ENCODE results near the gene RPL19. TPM values are rescaled to one million over a fixed set of nuclear protein-coding genes. Genes with fewer than 3 reads are reported as not detected.

The RPL19 gene
- 1,000 to 10,000 TPM; 1,879 to 2,308 (median 2,025) TPM for polyA plus RNA-seq (ENCODE audit: insufficient read length in 3 of 3)
- long read RNA-seq, donor 1, transcript RPL19-206 (3 exons, 402 nt) = minor isoform, 7 of 1,328 reads
- long read RNA-seq, donor 1, transcript RPL19-201 (6 exons, 737 nt) = major isoform, 759 of 1,328 reads
- long read RNA-seq, donor 1, partial matches to known transcripts = 529 of 1,328 reads
- long read RNA-seq, donor 1, other reads (novel, unspliced or antisense) = 26 of 1,328 reads
- long read RNA-seq, donor 2, transcript RPL19-201 (6 exons, 737 nt) = major isoform, 710 of 1,258 reads
- long read RNA-seq, donor 2, partial matches to known transcripts = 507 of 1,258 reads
- long read RNA-seq, donor 2, other reads (novel, unspliced or antisense) = 34 of 1,258 reads
- long read RNA-seq, donor 3, transcript RPL19-201 (6 exons, 737 nt) = major isoform, 1,537 of 2,273 reads
- long read RNA-seq, donor 3, transcript RPL19-204 (6 exons, 690 nt) = minor isoform, 6 of 2,273 reads
- long read RNA-seq, donor 3, transcript RPL19-206 (3 exons, 402 nt) = minor isoform, 12 of 2,273 reads
- long read RNA-seq, donor 3, transcript RPL19-203 (6 exons, 1,051 nt) = minor isoform, 5 of 2,273 reads
- long read RNA-seq, donor 3, partial matches to known transcripts = 626 of 2,273 reads
- long read RNA-seq, donor 3, other reads (novel, unspliced or antisense) = 86 of 2,273 reads
- long read RNA-seq, donor 4, transcript RPL19-201 (6 exons, 737 nt) = major isoform, 933 of 1,431 reads
- long read RNA-seq, donor 4, partial matches to known transcripts = 454 of 1,431 reads
- long read RNA-seq, donor 4, other reads (novel, unspliced or antisense) = 34 of 1,431 reads
- long read RNA-seq, donor 5 = 0 reads
- long read RNA-seq, donor 6, transcript RPL19-204 (6 exons, 690 nt) = minor isoform, 9 of 1,424 reads
- long read RNA-seq, donor 6, transcript RPL19-201 (6 exons, 737 nt) = major isoform, 840 of 1,424 reads
- long read RNA-seq, donor 6, partial matches to known transcripts = 520 of 1,424 reads
- long read RNA-seq, donor 6, other reads (novel, unspliced or antisense) = 49 of 1,424 reads
- long read RNA-seq, donor 7, transcript RPL19-204 (6 exons, 690 nt) = minor isoform, 7 of 2,195 reads
- long read RNA-seq, donor 7, transcript RPL19-206 (3 exons, 402 nt) = minor isoform, 5 of 2,195 reads
- long read RNA-seq, donor 7, transcript RPL19-201 (6 exons, 737 nt) = major isoform, 1,405 of 2,195 reads
- long read RNA-seq, donor 7, partial matches to known transcripts = 711 of 2,195 reads
- long read RNA-seq, donor 7, other reads (novel, unspliced or antisense) = 63 of 2,195 reads
- long read RNA-seq, donor 8 = 0 reads
- long read RNA-seq, donor 9, transcript RPL19-201 (6 exons, 737 nt) = major isoform, 891 of 1,435 reads
- long read RNA-seq, donor 9, partial matches to known transcripts = 482 of 1,435 reads
- long read RNA-seq, donor 9, other reads (novel, unspliced or antisense) = 49 of 1,435 reads
- long read RNA-seq, donor 10, transcript RPL19-204 (6 exons, 690 nt) = minor isoform, 8 of 1,940 reads
- long read RNA-seq, donor 10, transcript RPL19-201 (6 exons, 737 nt) = major isoform, 1,173 of 1,940 reads
- long read RNA-seq, donor 10, partial matches to known transcripts = 693 of 1,940 reads
- long read RNA-seq, donor 10, other reads (novel, unspliced or antisense) = 57 of 1,940 reads
- long read RNA-seq, donor 11, transcript RPL19-201 (6 exons, 737 nt) = major isoform, 641 of 966 reads
- long read RNA-seq, donor 11, transcript RPL19-203 (6 exons, 1,051 nt) = minor isoform, 5 of 966 reads
- long read RNA-seq, donor 11, partial matches to known transcripts = 289 of 966 reads
- long read RNA-seq, donor 11, other reads (novel, unspliced or antisense) = 26 of 966 reads
- long read RNA-seq, donor 12, transcript RPL19-201 (6 exons, 737 nt) = major isoform, 450 of 783 reads
- long read RNA-seq, donor 12, partial matches to known transcripts = 313 of 783 reads
- long read RNA-seq, donor 12, other reads (novel, unspliced or antisense) = 13 of 783 reads
- long read RNA-seq, donor 13 = 0 reads
- long read RNA-seq, donor 14, transcript RPL19-201 (6 exons, 737 nt) = major isoform, 992 of 1,546 reads
- long read RNA-seq, donor 14, transcript RPL19-204 (6 exons, 690 nt) = minor isoform, 6 of 1,546 reads
- long read RNA-seq, donor 14, partial matches to known transcripts = 501 of 1,546 reads
- long read RNA-seq, donor 14, other reads (novel, unspliced or antisense) = 44 of 1,546 reads
- long read RNA-seq, donor 15, transcript RPL19-201 (6 exons, 737 nt) = major isoform, 475 of 680 reads
- long read RNA-seq, donor 15, partial matches to known transcripts = 186 of 680 reads
- long read RNA-seq, donor 15, other reads (novel, unspliced or antisense) = 14 of 680 reads
- long read RNA-seq, donor 16, transcript RPL19-201 (6 exons, 737 nt) = major isoform, 2,142 of 3,323 reads
- long read RNA-seq, donor 16, transcript RPL19-206 (3 exons, 402 nt) = minor isoform, 9 of 3,323 reads
- long read RNA-seq, donor 16, transcript RPL19-203 (6 exons, 1,051 nt) = minor isoform, 6 of 3,323 reads
- long read RNA-seq, donor 16, transcript RPL19-204 (6 exons, 690 nt) = minor isoform, 10 of 3,323 reads
- long read RNA-seq, donor 16, partial matches to known transcripts = 1,021 of 3,323 reads
- long read RNA-seq, donor 16, other reads (novel, unspliced or antisense) = 131 of 3,323 reads

DNA sequence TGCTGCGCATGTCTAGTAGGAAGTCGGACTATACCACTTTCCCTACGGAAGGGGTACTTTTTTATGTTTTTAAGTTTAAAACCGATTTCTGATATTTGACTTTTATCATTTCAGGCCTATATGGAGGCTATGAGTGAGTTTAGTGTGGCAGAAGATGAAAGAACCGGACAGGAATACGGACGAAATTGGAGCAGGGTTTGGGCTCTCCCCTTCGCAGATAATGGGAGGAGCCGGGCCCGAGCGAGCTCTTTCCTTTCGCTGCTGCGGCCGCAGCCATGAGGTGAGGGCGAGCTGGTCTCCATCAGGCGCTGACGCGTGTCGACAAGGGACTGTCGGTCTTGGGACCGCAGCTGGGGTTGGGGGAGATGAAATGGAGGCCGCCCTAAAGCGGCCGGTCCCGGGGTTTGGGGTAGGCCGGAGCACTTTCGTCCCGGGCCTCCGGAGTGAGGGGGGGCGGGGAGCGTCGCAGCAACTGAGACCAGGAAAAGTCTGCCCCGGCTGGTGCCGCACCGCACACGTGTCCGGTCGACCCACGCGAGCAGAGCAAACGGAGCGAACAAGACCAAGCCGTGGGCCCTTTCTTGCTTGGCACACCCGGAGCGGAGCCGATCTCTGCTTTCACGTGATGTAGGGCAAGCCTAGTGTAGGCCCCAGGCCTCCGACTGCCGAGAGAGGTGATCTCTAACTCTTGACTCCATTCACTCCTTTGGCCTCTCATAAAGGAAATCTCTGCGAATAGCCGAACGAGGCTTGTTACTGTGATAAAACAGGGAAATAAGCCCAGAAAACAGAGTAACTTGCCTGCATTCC lies at the start of gene RPL19:
Gene RPL19 (plus strand): TSS at position 214 of the 810 bp plus-strand sequence. CDS start 62 bp downstream, at position 276.
- peak in 3 of 11 donors; percentile 72 to 94 (median 92) for DNase-seq (ENCODE audit: extremely low read depth in 1 of 11, low read depth in 9 of 11, low spot score in 4 of 11)

DNA sequence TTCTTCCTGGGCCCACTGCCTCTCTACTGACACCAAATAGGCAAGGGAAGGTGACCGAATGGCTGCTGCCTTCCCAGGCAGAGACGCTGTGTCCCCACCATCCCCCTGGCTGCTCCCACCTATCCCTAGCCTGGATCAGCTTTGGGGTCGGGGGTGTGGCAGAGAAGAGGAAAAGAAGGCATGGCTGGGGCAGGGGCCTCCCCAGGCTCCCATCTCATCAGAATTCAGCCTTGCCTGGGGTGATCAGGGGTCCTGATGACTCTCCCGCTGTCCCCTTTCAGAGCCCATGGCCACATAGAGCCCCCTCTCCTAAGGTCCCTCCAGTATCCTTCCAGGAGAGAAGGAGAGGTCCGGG lies 49.3 kb upstream of the RPL19 start:
- no peak for DNase-seq (ENCODE audit: extremely low read depth in 1 of 11, low read depth in 9 of 11, low spot score in 4 of 11)

DNA sequence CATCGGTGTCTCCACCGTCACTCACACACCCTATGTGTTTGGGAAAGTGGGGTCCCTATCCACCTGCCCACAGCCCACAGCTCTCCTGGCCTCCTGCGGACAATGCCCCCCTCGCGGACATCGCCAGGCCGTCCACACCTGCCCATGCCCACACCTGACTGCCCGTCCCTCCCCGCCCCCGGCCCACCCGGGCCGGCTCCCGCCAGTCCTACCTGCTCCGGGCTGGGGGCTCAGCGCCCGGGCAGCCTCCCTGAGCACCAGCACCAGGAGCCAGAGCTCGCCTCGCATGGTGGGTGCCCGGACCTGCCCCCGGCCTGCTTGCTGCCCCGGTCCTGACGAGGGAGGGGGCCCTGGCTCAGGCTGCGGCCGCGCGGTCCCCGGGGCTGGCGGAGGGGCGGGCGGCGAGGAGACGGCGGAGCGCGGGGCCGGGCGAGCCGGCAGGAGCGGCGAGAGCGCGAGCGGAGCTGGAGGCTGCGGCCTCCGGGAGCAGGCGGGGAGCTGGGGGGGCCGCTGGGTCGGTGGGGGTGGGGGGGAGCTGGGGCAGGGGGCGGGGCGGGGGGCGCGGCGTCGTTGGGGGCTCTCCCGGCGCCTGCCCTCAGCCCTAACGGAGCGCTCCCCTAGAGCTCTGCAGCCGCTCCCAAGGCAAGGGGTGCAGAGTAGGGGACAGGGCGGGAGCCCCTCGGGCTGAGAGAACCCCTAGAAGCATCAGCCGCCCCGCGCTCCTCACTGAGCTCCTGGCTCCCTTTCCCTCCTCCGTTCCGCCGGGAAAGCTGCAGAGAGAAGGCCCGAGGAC lies 48.7 kb upstream of the RPL19 start, which contains the start of gene PLXDC1:
Gene PLXDC1 (minus strand): TSS at position 488 of the 793 bp plus-strand sequence. CDS start 200 bp downstream, at position 288.
- no peak for DNase-seq (ENCODE audit: extremely low read depth in 1 of 11, low read depth in 9 of 11, low spot score in 4 of 11)

DNA sequence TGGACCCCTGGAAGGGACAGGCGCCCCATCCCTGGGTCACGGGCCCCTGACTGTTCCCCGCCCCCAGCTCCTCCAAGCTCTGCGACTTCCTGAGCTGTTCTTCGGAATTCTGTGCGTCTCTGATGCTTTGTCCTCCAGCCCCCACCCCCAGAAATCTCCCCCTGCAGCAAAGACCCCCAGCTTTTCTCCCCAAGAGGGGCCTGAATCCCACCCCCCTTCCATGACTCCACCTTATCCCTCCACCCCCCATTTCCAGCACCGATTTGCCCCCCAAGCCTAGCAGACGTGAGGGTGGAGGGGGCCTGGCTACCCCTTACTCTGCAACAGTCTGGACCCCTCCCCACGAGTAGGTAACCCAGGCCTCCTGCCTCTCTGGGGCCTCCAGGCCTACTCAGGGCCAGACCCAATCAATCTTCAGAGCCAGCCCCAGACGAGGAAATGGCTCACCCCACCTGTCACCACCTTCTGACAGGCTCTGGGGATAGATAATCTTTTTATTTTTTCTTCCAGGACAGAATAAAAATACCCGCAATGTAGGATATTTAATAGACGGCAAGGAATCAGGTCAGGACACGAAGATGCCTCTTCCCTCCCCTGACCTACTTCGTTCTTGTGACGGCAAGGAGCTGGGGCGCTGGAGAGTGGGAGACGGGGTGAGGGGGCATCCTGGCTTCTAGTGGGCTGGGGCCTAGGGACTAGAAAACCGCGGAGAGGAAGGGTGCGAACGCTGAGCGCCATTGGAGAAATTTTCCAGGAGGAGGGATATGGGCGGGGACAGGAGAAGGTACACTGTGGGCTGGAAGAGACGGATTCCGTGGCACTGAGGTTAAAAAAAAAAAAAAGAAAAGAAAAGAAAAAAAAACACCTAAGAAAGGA lies 47.9 kb upstream of the RPL19 start:
- DNase-seq (ENCODE audit: extremely low read depth in 1 of 11, low read depth in 9 of 11, low spot score in 4 of 11) = no peak

DNA sequence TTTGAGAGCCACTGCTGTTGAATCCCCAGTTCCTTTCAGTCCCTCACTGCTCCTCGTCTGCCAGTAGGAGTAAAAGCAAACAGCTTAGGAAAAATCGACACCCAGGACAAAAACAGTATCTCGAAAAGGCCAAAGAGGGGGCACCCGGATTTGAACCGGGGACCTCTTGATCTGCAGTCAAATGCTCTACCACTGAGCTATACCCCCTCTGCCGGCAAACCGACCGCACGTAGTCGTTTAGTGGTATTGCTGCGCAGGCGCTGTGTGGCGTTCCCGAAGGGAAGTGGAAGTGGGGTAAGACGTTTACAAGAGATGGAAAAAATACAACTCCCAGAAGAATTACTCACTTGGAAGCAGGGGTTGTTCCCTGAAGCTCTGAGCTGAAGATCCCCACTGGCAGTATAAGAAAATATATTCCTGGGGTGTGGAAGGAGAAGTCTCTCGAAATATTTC lies 46.5 kb upstream of the RPL19 start:
- DNase-seq (ENCODE audit: extremely low read depth in 1 of 11, low read depth in 9 of 11, low spot score in 4 of 11) = peak; percentile 81 to 90 (median 86)

DNA sequence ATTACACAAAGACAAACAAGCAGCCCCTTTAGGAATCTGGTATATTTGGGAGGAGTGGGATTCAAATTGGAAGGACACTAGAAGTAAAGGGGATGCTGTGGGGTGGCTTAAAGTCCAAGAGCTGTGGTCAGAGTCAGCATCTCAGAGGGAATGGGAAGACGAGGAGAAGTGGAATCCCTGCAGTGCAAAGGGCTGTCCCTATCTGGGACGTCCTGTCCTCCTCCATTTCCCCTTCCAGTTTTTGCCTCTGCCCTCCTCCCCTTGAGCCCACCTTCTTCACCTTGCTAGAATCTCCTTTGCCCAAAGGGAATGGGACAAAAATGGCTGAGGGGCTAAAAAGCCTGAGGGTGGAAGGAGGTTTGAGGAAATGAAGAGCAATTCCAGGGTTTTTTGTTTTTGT lies 44.4 kb upstream of the RPL19 start:
- no peak for DNase-seq (ENCODE audit: extremely low read depth in 1 of 11, low read depth in 9 of 11, low spot score in 4 of 11)

DNA sequence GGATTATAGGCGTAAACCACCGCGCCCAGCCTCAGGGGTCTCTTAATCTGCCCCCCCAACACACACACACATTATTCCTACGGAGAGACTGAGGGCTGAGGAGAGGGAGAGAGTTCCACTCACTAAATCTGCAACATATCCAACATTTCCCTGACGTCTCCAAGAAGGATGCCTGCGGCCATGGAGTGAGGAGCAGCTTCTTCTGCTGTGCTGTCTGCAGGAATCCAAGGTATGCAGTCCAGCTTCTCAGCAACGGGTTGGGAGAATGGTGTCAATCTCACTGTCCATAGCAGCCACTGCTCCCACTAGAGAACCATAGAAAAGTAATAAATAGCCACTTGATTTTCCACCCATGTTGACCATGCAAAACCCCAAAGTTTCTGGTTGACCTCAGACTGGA lies 43.6 kb upstream of the RPL19 start:
- DNase-seq (ENCODE audit: extremely low read depth in 1 of 11, low read depth in 9 of 11, low spot score in 4 of 11) = no peak

DNA sequence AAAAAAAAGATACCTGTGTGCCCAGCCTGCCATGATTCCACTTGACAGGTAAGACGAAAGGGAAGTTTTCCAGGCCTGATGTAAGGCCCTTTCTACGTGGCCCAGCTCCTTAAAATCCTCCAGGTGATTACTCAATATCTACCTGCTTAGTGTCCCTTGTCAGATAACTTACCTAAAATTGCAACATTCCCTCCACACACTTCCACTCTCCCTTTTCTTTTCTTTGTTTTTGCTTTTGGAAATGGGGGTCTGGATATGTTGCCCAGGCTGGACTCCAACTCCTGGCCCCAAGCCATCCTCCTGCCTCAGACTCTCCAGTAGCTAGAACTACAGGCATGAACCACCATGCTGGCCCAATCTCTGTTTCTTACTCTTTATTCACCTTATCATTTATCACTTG lies 41.5 kb upstream of the RPL19 start:
- no peak for DNase-seq (ENCODE audit: extremely low read depth in 1 of 11, low read depth in 9 of 11, low spot score in 4 of 11)

DNA sequence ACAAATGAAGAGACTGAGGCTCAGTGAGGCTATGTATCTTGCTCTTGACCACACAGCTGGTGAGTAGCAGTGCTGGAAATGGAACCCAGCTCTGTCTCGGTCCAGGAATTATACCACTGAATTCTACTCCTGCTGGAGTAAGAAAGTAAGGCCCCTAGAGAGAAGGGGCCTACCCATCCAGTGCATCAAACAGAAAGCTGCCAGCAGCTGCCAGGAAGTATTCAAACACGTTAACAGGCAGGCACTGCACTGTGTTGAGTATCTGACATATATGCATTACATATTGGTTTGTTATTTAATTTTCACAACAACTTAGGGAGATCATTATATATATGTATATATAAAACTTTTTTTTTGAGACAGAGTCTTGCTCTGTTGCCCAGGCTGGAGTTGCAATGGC lies 38.1 kb upstream of the RPL19 start:
- DNase-seq (ENCODE audit: extremely low read depth in 1 of 11, low read depth in 9 of 11, low spot score in 4 of 11) = no peak

DNA sequence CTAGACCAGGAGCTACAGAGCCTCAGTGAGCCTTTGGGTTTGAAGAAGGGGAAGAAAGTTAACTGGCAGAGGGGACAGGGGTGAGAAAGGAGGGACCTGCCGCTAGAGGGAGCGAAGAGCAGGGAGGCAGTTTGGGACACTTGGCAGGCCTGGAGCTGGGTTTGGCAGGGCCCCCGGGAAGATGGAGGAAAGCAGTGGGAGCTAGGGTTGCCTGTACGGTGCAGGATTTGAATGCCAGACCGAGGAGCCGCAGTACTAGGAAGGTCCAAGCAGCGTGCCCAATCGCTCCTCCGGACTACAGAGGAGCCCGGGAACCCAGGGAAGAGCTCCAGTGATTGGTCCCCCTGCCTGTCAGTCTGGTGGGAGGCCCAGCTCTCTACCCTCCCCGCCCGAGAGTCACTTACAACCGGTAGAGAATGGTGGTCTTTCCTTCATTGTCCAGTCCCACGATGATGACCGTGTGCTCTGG lies 35.4 kb upstream of the RPL19 start:
- peak; percentile 69 to 89 (median 84) for DNase-seq (ENCODE audit: extremely low read depth in 1 of 11, low read depth in 9 of 11, low spot score in 4 of 11)

DNA sequence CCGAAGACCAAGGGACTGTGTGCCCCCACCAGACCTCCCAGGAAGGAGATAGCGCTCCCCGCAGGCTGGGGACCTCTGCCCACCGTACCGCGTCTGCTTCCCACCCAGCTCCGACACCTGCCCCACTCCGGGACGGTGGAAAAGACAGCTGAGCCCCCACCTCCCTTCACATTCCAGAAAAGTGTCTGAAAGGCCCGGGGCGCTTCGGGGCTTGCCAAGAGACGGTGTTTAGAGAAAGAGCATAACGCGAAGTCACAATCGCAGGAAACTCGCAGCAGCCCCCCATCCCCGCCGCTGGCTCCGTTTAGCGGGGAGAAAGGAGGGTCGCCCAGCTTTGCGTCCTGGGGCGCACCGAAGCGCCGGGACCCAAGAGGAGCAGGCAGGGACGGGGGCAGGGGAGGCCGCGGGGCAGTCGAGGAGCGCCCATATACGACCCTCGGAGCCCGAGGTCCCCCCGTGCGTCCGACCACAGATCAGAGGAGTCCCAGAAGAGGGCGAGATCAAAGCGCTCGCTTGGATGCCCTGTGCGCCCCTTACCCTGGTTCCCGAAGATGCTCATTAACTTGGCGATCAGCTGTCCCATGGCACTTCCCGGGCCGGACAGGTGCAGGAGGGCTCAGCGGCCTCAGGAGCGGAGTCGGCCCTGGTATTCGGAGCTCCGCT lies 34.8 kb upstream of the RPL19 start:
- no peak for DNase-seq (ENCODE audit: extremely low read depth in 1 of 11, low read depth in 9 of 11, low spot score in 4 of 11)

DNA sequence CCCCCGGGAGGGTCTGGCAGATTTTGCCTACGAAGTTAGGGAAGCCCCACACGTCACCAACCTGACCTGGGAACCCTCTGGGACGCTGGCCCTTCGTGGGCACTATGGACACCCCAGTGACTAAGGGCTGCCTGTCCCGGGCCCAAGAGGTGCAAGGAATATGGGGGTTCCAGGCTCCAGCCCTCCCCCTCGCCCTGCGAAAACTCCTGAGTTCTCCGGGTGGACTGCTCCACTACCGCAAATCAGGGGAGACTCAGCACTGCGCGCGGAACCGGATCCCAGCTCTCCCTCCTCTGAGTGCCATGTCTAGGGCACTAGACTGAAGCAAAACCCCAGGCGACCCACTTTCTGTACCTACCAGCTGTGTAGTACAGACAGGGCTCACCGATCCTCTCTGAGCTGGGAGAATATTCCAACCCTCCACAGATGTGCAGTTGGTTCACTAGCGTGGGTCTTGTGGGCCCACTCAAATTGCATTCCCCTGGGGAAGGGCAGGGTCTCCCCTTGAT lies 34.2 kb upstream of the RPL19 start, which contains the start of gene ARL5C:
Gene ARL5C (minus strand): TSS at position 321 of the 509 bp plus-strand sequence. CDS start 401 bp downstream, outside the sequence.
- DNase-seq (ENCODE audit: extremely low read depth in 1 of 11, low read depth in 9 of 11, low spot score in 4 of 11) = no peak
